Skin epidermis (tissue), 12 donors: ENCODE results near the gene BTRC.
"Not testable (repeated sequence)": the region's sequence is repeated elsewhere in the genome, so short reads cannot be mapped to it uniquely, and the experiment has no call there.

Experiments used
- H3K27ac ChIP-seq, 21 experiments: fragments of 200-600 bp; sonication (generic) in 11 of 21; one replicate each; pipeline ENCODE4 v1.5.0; 2020; ENCODE audit warnings: mild to moderate bottlenecking in 3 of 21, inconsistent platforms in 2 of 21, moderate library complexity in 2 of 21
- H3K4me3 ChIP-seq, 7 experiments: fragments of 200-600 bp; sonication (generic) in 2 of 7; one replicate each; pipeline ENCODE4 v1.5.0; 2020; ENCODE audit warnings: inconsistent platforms in 2 of 7, mild to moderate bottlenecking in 2 of 7, moderate library complexity in 1 of 7

The BTRC gene

DNA sequence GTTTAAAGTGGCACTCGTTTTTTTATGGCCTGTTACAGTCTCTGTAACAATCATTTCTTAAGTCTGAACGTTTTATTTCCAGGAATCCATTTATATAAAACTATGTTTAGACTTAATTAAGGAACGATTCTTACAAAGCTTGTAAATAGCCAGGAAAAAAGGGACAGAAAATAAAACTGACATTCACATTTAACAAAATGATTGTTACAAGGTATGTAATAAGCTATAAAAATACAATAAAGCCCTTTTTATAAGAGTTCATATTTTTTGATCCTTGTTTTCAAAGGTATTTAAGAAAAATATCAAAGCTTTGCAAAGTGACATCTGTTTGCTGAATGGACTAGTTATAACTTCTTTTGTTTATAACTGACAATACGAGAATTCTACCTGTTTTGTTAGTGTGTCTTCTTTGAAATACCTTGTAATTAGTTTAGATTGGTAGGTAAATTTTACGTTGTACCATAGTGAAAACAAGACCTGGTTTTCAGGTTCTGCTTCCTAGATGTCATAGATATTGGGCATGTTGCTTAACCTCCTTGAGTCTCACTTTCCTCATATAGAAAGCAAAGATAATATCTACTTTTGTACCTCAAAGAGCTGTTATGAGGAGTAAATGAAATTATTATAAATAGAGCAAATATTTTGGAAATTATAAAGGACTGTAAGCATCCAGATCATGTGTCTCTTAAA, 25.8 kb downstream of the BTRC start:
- peak overlapping the region in 12 of 21 experiments; percentile 15 to 68 (median 42) for H3K27ac ChIP-seq
- no peak overlapping the region for H3K4me3 ChIP-seq

- Histone ChIP-seq H3K27ac (peak overlapping the region in 11 of 21 experiments; percentile 15 to 68 (median 49)), H3K4me3 (no peak overlapping the region)
Observed at GRCh38 chr10:101380353-101381017, 26.5 kb downstream of the BTRC start.

DNA sequence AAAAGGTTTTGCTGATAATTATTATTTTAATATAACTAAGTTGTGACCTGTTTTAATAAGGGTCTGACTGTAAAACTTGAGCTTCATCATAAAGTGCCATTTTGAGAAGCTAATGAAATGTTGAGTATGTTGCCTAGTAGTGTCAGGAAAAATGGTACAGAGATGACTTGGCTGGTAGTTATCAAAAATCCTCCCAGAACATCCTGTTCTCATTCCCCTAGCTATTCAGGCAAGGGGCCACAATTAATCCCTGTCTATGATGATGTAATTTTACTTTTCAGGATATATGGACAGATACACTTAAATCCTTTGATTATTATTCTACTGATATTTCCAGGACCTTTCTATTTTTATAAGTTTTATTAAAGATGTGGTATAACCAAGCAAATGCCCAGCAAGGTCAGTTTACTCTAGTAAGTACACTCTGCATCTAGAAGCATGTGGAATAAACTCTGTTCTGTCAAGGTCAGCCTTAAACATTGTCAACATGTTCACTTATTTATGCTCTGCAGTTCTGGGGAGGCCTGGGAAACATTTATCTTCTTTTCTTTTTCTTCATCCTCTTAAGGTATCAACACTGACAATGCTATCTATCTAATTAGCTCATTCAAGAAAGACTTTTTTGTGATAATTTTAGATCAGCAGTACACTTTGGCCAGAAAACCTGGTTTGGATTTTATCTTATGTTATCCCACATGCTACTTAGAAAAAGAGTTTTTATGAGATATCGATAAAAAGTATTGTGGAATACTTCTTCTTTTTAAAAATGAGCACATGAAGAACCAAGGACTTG, 32.1 kb downstream of the BTRC start:
- H3K27ac ChIP-seq, result no peak overlapping the region
- H3K4me3 ChIP-seq, result no peak overlapping the region

- H3K27ac ChIP-seq, result no peak overlapping the region
- H3K4me3 ChIP-seq, result no peak overlapping the region
Observed at GRCh38 chr10:101386659-101387259, 32.8 kb downstream of the BTRC start.

DNA sequence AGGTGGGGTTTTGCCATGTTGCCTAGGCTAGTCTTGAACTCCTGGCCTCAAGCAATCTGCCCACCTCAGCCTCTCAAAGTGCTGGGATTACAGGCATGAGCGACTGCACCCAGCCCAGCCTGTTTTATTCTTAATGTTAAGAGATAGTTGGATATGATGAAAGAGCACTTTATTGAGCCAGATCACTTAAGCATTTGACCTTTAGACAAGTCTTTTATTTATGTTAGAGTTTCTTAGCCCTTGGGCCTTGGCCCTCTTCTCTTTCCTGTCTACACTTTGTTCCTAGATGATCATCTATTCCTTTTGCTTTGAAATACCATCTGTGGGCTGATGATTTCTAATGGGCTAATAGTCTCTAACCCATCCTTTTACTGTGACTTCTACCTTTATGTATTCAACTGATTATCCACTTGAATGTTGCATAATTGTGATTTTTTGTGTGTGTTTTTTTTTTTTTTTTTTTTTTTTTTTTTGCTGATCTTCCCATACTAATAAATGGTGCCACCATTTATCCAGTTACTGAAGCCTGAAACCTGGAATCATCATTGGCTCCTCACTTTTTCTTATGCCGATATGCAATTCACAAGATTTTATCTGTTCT, 34.8 kb downstream of the BTRC start:
- no peak overlapping the region for H3K27ac ChIP-seq
- no peak overlapping the region for H3K4me3 ChIP-seq

- H3K4me3 ChIP-seq, H3K27ac ChIP-seq: not testable (repeated sequence)
Observed at GRCh38 chr10:101389532-101389931, 35.6 kb downstream of the BTRC start.

- H3K4me3 ChIP-seq, result no peak overlapping the region
- H3K27ac ChIP-seq, result no peak overlapping the region
Observed at GRCh38 chr10:101389986-101390531, 36.1 kb downstream of the BTRC start.

- H3K4me3 ChIP-seq, result no peak overlapping the region
- no peak overlapping the region for H3K27ac ChIP-seq
Observed at GRCh38 chr10:101393378-101393777, 39.4 kb downstream of the BTRC start.

DNA sequence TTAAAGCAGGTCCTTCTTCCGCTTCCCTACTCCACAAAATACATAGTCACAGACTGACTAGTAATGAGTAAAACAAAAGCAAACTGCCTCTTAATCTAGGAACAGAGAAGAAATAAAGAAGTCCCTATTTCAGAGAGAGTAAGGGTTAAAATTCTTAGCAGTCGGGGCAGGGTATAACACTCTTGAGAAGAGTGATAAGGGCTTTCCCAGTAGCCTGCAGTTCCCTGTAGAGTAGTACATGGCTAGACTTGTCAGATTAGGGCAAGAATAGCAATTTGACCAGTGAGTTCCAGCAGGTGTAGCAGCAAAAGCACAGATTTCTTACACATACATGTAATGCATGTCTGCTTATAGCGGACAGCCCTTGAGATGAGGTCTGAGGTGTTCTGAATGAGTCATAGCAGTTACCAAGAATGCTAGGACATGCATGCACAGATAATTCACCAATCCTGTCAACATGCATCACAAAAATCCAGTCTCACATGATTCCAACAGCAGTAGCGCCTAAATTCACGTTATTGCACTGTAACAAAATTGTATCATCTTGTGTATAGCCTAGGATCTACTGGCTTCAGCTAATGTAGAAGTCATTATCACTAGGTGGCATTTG, 40.7 kb downstream of the BTRC start:
- Histone ChIP-seq H3K4me3 (no peak overlapping the region), H3K27ac (no peak overlapping the region)

- Histone ChIP-seq H3K4me3 (no peak overlapping the region), H3K27ac (no peak overlapping the region)
Observed at GRCh38 chr10:101397140-101397539, 43.2 kb downstream of the BTRC start.

DNA sequence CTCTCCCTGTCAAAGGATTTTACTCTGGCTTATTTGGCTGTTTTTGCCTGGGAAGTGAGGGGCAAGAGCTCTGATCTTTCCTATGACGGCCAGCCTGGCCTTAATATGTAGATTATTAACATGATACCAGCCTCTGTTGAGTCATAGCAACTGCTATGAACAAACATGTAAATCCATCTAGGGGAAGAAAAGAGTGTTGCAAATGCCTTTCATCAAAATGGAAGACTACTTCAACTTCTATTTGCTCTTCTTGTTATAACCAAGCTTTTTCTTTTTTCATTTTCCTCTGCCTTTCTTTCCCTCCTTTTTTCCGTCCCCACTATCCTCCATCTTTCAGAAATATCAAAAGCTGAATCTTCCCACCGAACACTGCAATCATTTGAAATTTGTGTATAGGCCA, 46.6 kb downstream of the BTRC start:
- Histone ChIP-seq H3K4me3 (no peak overlapping the region), H3K27ac (no peak overlapping the region)

DNA sequence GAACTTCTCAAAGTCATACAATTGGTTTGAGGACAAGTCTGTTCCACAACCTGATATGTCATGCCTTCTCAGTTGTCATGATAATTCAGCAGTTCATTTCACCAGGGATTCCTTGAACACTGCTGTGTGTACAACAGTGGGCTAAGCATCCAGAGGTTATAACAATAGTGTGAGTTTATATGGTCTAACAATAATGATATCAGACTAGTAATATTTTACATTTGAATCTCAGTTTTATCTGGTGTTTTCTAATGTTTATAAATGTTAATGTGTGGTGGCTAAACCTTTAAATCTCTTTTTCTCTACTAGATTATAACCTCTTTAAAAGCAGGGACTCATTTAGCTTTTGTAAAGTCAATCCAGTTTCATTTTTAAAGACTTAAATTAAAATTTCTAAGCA, 48.7 kb downstream of the BTRC start:
- Histone ChIP-seq H3K27ac (no peak overlapping the region), H3K4me3 (no peak overlapping the region)

GRCh38 chr10:101403161-101403560, 49.2 kb downstream of the BTRC start:
- Histone ChIP-seq H3K4me3 (no peak overlapping the region), H3K27ac (no peak overlapping the region)

DNA sequence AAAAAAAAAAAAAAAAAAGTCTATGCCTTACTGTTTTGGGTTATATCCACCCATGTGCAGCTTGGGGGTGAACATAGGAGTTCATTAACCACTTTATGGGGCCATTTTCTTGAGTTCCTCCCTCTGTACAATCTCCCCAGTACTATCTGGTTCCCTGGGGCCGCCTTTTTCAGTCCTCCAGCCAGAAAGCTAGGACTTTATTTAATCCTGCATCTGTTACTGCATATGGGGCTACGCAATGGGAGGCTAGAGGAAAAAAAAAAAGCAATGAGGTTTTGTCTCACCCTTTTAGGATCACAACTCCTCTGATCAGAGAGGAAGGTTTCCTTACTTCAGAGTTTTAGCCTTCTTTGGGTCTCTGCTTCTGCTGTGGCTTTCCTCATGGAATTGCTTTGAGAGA, 51.0 kb downstream of the BTRC start:
- H3K27ac ChIP-seq, result no peak overlapping the region
- H3K4me3 ChIP-seq, result no peak overlapping the region

GRCh38 chr10:101411598-101411997, 57.6 kb downstream of the BTRC start:
- Histone ChIP-seq H3K27ac (no peak overlapping the region), H3K4me3 (no peak overlapping the region)

- Histone ChIP-seq H3K27ac (no peak overlapping the region), H3K4me3 (no peak overlapping the region)
Observed at GRCh38 chr10:101414034-101414433, 60.1 kb downstream of the BTRC start.

GRCh38 chr10:101415884-101416283, 61.9 kb downstream of the BTRC start:
- Histone ChIP-seq H3K27ac (no peak overlapping the region), H3K4me3 (no peak overlapping the region)

DNA sequence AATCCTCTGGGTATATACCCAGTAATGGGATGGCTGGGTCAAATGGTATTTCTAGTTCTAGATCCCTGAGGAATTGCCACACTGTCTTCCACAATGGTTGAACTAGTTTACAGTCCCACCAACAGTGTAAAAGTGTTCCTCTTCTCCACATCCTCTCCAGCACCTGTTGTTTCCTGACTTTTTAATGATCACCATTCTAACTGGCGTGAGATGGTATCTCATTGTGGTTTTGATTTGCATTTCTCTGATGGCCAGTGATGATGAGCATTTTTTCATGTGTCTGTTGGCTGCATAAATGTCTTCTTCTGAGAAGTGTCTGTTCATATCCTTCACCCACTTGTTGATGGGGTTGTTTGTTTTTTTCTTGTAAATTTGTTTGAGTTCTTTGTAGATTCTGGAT, 68.0 kb downstream of the BTRC start:
- H3K4me3 ChIP-seq, result not testable (repeated sequence)

DNA sequence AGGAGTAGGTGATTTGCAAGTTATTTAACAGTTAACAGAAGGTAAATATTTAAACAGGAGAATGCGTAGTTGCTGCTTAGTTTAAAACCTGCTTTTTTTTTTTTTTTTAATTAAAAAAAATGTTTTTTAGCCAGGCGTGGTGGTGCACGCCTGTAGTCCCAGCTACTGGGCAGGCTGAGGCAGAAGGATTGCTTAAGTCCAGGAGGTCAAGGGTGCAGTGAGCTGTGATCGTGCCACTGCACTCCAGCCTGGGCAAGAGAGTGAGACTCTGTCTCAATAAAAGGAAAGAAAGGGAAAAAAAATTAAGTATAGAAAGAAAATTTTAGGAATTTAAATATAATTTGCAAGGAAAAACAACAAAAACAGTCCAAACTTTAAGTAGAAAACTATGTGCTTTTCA, 71.6 kb downstream of the BTRC start:
- no peak overlapping the region for H3K27ac ChIP-seq
- no peak overlapping the region for H3K4me3 ChIP-seq

More for the DNA sequence above, 68.0 kb downstream of the BTRC start:
- not testable (repeated sequence) for H3K27ac ChIP-seq
